Measurements from ENCODE around the gene CDH12. TPM values are rescaled to one million over a fixed set of nuclear protein-coding genes. Genes with fewer than 3 reads are reported as not detected.

Gene CDH12
- total and polyA plus RNA-seq, 10 of the 15 experiments (the other 5 are each of a cell fraction or from before 2014, with no cell fraction given) = 0.03 to 0.16 TPM; not detected in 8

DNA sequence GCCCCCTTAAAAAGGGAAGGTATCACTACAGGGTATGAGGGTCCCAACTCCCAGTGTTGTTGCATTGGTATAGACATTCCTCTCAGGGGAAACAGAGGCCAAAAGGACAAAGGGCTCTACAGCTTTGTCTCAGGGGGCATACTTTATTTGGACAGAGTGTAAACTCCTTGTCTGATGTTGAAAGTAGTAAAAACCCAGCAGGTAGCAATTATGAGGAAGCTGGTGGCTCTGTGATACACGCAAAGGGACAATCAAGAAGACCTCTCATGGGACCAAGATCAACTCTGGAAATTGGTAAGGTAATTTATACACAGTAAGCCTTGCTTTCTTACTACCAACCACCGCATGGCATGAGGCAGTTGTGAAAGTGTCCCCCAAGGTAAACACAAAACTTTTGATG, 764.6 kb downstream of the CDH12 start:
- no TSS peak for BruUV-seq (replicated peaks)

DNA sequence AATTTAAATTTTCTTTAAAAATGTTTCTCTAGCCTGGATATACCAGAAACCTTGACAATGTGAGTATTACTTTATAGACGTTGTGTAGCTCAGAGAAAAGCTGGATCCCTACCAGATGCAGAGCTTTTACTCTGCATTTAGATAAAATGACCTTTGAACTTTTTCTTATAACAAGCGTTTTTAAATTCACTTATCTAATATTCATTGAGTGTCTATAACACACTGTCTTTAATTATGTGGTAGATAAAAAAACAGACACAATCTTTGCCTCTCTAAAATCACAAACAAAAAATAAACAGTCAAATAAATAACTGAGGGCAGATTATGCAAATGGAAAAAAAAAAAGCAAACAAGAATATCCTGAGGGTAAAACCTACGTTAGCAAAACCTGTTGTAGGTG, 773.6 kb downstream of the CDH12 start:
- ChIA-PET CTCF (no interaction called here), RAD21 (ENCODE audit: unreplicated experiment) (no interaction called here), SMC1A (ENCODE audit: uncharacterized antibody, unreplicated experiment) (no interaction called here), POLR2A (no interaction called here)
- 3% methylated on average over 3 of the region's 3 CpGs for WGBS (ENCODE audit: insufficient coverage, insufficient replicate concordance, low lambda C conversion rate, missing lambda C conversion rate)
- no peak overlapping the region for H3K27ac ChIP-seq (ENCODE audit: control insufficient read depth, insufficient read depth)
- H3K4me3 ChIP-seq = no peak overlapping the region
- H3K27me3 ChIP-seq (replicated peaks in 1 of 2; ENCODE audit: control insufficient read depth in 2 of 2, insufficient read depth in 2 of 2, low read length in 1 of 2) = no peaks in the 10 kb centered on the region
- TF ChIP-seq CREM (IDR thresholded peaks at IDR 0.05; ENCODE audit: low read depth) (no peak), EP300 (IDR thresholded peaks at IDR 0.05; ENCODE audit: borderline replicate concordance in 1 of 2, control insufficient read depth in 1 of 2, low read depth in 2 of 2, low read length in 2 of 2) (no peak), POU2F2 (IDR thresholded peaks at IDR 0.05; ENCODE audit: borderline replicate concordance, low read depth, low read length) (no peak), ZBED1 (IDR thresholded peaks at IDR 0.05; ENCODE audit: borderline replicate concordance) (no peak), BACH1 (IDR thresholded peaks at IDR 0.05; ENCODE audit: borderline replicate concordance) (no peak), MYB (IDR thresholded peaks at IDR 0.05; ENCODE audit: borderline replicate concordance, low read depth, low read length) (no peak)
- TF ChIP-seq, protein P1, sequence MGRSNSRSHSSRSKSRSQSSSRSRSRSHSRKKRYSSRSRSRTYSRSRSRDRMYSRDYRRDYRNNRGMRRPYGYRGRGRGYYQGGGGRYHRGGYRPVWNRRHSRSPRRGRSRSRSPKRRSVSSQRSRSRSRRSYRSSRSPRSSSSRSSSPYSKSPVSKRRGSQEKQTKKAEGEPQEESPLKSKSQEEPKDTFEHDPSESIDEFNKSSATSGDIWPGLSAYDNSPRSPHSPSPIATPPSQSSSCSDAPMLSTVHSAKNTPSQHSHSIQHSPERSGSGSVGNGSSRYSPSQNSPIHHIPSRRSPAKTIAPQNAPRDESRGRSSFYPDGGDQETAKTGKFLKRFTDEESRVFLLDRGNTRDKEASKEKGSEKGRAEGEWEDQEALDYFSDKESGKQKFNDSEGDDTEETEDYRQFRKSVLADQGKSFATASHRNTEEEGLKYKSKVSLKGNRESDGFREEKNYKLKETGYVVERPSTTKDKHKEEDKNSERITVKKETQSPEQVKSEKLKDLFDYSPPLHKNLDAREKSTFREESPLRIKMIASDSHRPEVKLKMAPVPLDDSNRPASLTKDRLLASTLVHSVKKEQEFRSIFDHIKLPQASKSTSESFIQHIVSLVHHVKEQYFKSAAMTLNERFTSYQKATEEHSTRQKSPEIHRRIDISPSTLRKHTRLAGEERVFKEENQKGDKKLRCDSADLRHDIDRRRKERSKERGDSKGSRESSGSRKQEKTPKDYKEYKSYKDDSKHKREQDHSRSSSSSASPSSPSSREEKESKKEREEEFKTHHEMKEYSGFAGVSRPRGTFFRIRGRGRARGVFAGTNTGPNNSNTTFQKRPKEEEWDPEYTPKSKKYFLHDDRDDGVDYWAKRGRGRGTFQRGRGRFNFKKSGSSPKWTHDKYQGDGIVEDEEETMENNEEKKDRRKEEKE (IDR thresholded peaks at IDR 0.05) = no peak
- TF ChIP-seq, protein P2, sequence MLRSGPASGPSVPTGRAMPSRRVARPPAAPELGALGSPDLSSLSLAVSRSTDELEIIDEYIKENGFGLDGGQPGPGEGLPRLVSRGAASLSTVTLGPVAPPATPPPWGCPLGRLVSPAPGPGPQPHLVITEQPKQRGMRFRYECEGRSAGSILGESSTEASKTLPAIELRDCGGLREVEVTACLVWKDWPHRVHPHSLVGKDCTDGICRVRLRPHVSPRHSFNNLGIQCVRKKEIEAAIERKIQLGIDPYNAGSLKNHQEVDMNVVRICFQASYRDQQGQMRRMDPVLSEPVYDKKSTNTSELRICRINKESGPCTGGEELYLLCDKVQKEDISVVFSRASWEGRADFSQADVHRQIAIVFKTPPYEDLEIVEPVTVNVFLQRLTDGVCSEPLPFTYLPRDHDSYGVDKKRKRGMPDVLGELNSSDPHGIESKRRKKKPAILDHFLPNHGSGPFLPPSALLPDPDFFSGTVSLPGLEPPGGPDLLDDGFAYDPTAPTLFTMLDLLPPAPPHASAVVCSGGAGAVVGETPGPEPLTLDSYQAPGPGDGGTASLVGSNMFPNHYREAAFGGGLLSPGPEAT (IDR thresholded peaks at IDR 0.05; ENCODE audit: low read depth) = no peak
- H2AFZ ChIP-seq (ENCODE audit: control insufficient read depth, low read depth, low read length) = no peak overlapping the region
- no TSS peak for BruUV-seq (replicated peaks)
- no peaks in the 10 kb centered on the region for H3K4me1 ChIP-seq (ENCODE audit: control insufficient read depth, insufficient read depth, low read length)
- ATAC-seq (no peak), DNase-seq (ENCODE audit: low read depth, low spot score) (no peak), FAIRE-seq (no peak)
- H3K4me2 ChIP-seq (ENCODE audit: control insufficient read depth, insufficient read depth) = no peak overlapping the region
- in situ Hi-C loops (cut with MboI) (no loop called here), intact Hi-C loops (cut with micrococcal nuclease; ENCODE audit: unreplicated experiment) (no loop called here)
- no peak overlapping the region for H3K9ac ChIP-seq (ENCODE audit: control insufficient read depth, insufficient read depth, low read length)
- H4K20me1 ChIP-seq (ENCODE audit: control insufficient read depth, insufficient read depth) = no peaks in the 10 kb centered on the region
- H3K79me2 ChIP-seq (ENCODE audit: control insufficient read depth, insufficient read depth, low read length) = no peaks in the 10 kb centered on the region
- H3K9me3 ChIP-seq (replicated peaks; ENCODE audit: control insufficient read depth, insufficient read depth, low read length) = no peaks in the 10 kb centered on the region
- H3K36me3 ChIP-seq (ENCODE audit: control insufficient read depth in 2 of 2, insufficient read depth in 2 of 2, low read length in 1 of 2) = no peaks in the 10 kb centered on the region

More for the DNA sequence above, 764.6 kb downstream of the CDH12 start:
- Histone ChIP-seq H3K4me1 (ENCODE audit: control insufficient read depth, insufficient read depth, low read length) (no peaks in the 10 kb centered on the region), H3K79me2 (ENCODE audit: control insufficient read depth, insufficient read depth, low read length) (no peaks in the 10 kb centered on the region), H3K9ac (ENCODE audit: control insufficient read depth, insufficient read depth, low read length) (no peak overlapping the region), H2AFZ (ENCODE audit: control insufficient read depth, low read depth, low read length) (no peak overlapping the region), H3K4me3 (no peak overlapping the region), H4K20me1 (ENCODE audit: control insufficient read depth, insufficient read depth) (no peaks in the 10 kb centered on the region), H3K27me3 (replicated peaks in 1 of 2; ENCODE audit: control insufficient read depth in 2 of 2, insufficient read depth in 2 of 2, low read length in 1 of 2) (no peaks in the 10 kb centered on the region), H3K36me3 (ENCODE audit: control insufficient read depth in 2 of 2, insufficient read depth in 2 of 2, low read length in 1 of 2) (no peaks in the 10 kb centered on the region), H3K9me3 (replicated peaks; ENCODE audit: control insufficient read depth, insufficient read depth, low read length) (no peaks in the 10 kb centered on the region), H3K27ac (ENCODE audit: control insufficient read depth, insufficient read depth) (no peak overlapping the region), H3K4me2 (ENCODE audit: control insufficient read depth, insufficient read depth) (no peak overlapping the region)
- FAIRE-seq (no peak), ATAC-seq (no peak), DNase-seq (ENCODE audit: low read depth, low spot score) (no peak)
- CTCF ChIA-PET = no interaction called here
- POLR2A ChIA-PET = no interaction called here
- SMC1A ChIA-PET (ENCODE audit: uncharacterized antibody, unreplicated experiment) = no interaction called here
- TF ChIP-seq TAF1 (IDR thresholded peaks at IDR 0.05; ENCODE audit: borderline replicate concordance, low read depth, low read length) = no peak
- no peak for TF ChIP-seq RBBP5 (conservative IDR thresholded peaks at IDR 0.05)
- no peak for TF ChIP-seq SPI1 (IDR thresholded peaks at IDR 0.05; ENCODE audit: borderline replicate concordance, insufficient read depth, low read depth, low read length)
- intact Hi-C loops (cut with micrococcal nuclease; ENCODE audit: unreplicated experiment) = no loop called here
- in situ Hi-C loops (cut with MboI) = no loop called here
- 50% methylated on average over 2 of the region's 2 CpGs for WGBS (ENCODE audit: insufficient coverage, insufficient replicate concordance, low lambda C conversion rate, missing lambda C conversion rate)
- RAD21 ChIA-PET (ENCODE audit: unreplicated experiment) = no interaction called here

Data from GM12878 (cell line).